HS-27A (cell line): ENCODE data around the gene ITGB1BP1.

Experiments used
- DNase-seq: peaks from one replicate; pipeline ENCODE4 v3.0.0-alpha.2; 2012; ENCODE audit warnings: low read depth, missing footprints

Gene ITGB1BP1

GRCh38 chr2:9423100-9423921 is at the start of gene ITGB1BP1, which contains the start of gene CPSF3:
Gene ITGB1BP1 (minus strand): TSS chr2:9423528. CDS start chr2:9418697, 4,831 bp downstream.
Gene CPSF3 (plus strand): TSS chr2:9423654. CDS start chr2:9423774, 120 bp downstream.
- peak; percentile 89 for DNase-seq

GRCh38 chr2:9472511-9472910 is 49.2 kb upstream of the ITGB1BP1 start:
- no peak for DNase-seq

GRCh38 chr2:9471206-9471605 is 47.9 kb upstream of the ITGB1BP1 start:
- DNase-seq: no peak

GRCh38 chr2:9467687-9468086 is 44.4 kb upstream of the ITGB1BP1 start:
- DNase-seq: no peak

- no peak for DNase-seq
These were observed 42.9 kb upstream of the ITGB1BP1 start for GRCh38 chr2:9466147-9466683.

GRCh38 chr2:9465170-9465569 is 41.8 kb upstream of the ITGB1BP1 start:
- no peak for DNase-seq

GRCh38 chr2:9463698-9464034 is 40.3 kb upstream of the ITGB1BP1 start:
- no peak for DNase-seq

GRCh38 chr2:9462886-9463697 is 39.8 kb upstream of the ITGB1BP1 start:
- DNase-seq: no peak

GRCh38 chr2:9462313-9462712 is 39.0 kb upstream of the ITGB1BP1 start:
- no peak for DNase-seq

GRCh38 chr2:9461079-9461478 is 37.8 kb upstream of the ITGB1BP1 start:
- DNase-seq: no peak

- no peak for DNase-seq
These were observed 37.2 kb upstream of the ITGB1BP1 start for GRCh38 chr2:9460441-9461017.

GRCh38 chr2:9451231-9451630 is 27.9 kb upstream of the ITGB1BP1 start:
- no peak for DNase-seq

GRCh38 chr2:9445089-9445488 is 21.8 kb upstream of the ITGB1BP1 start:
- DNase-seq: no peak

- DNase-seq: no peak
These were observed 20.2 kb upstream of the ITGB1BP1 start for GRCh38 chr2:9443526-9443925.

- no peak for DNase-seq
These were observed 18.2 kb upstream of the ITGB1BP1 start for GRCh38 chr2:9441556-9441955.

- no peak for DNase-seq
These were observed 16.9 kb upstream of the ITGB1BP1 start for GRCh38 chr2:9440058-9440727.

GRCh38 chr2:9439536-9439935 is 16.2 kb upstream of the ITGB1BP1 start:
- no peak for DNase-seq

- DNase-seq: no peak
These were observed 11.2 kb upstream of the ITGB1BP1 start for GRCh38 chr2:9434489-9434888.

GRCh38 chr2:9430316-9431293 is 7.3 kb upstream of the ITGB1BP1 start:
- DNase-seq: no peak

GRCh38 chr2:9428965-9429577 is 5.7 kb upstream of the ITGB1BP1 start:
- no peak for DNase-seq
